Neutrophil (primary cell): ENCODE results near the gene MYO5B.

Experiments
- H3K27ac ChIP-seq: fragments of 200-600 bp; sonication (generic); 2 replicates; pipeline ENCODE4 v1.5.1; 2016; ENCODE audit warnings: mild to moderate bottlenecking, moderate library complexity
- H3K27me3 ChIP-seq: fragments of 200-600 bp; sonication (generic); 2 replicates; pipeline ENCODE4 v1.6.0; 2016; ENCODE audit warnings: mild to moderate bottlenecking
- H3K36me3 ChIP-seq: fragments of 200-600 bp; sonication (generic); 2 replicates; pipeline ENCODE4 v1.5.1; 2017
- H3K4me1 ChIP-seq, 2 experiments: fragments of 200-600 bp in 1 of 2; sonication (generic) in 1 of 2; 1 replicate in 1 of 2; 2 replicates in 1 of 2; pipeline versions ENCODE4 v1.5.1 to v1.6.1; 2013 to 2016; ENCODE audit warnings: low read depth in 1 of 2, low read length in 1 of 2, mild to moderate bottlenecking in 1 of 2, moderate library complexity in 1 of 2; ENCODE audit not compliant: control insufficient read depth in 1 of 2, insufficient read depth in 1 of 2
- H3K4me3 ChIP-seq, 2 experiments: fragments of 200-600 bp in 1 of 2; sonication (generic) in 1 of 2; 1 replicate in 1 of 2; 2 replicates in 1 of 2; pipeline ENCODE4 v1.5.1; 2013 to 2016; ENCODE audit warnings: low read depth in 1 of 2, low read length in 1 of 2, mild to moderate bottlenecking in 1 of 2, moderate library complexity in 1 of 2
- H3K9me3 ChIP-seq: fragments of 200-600 bp; sonication (generic); 2 replicates; pipeline ENCODE4 v1.5.1; 2016
- CTCF ChIP-seq: fragments of 200-600 bp; sonication (generic); IDR thresholded peaks from 2 replicates; pipeline ENCODE4 v1.5.1; 2016; ENCODE audit warnings: antibody characterized with exemption

The MYO5B gene

GRCh38 chr18:50002781-50003180, 192.2 kb downstream of the MYO5B start:
- Histone ChIP-seq H3K9me3 (no peaks in the 10 kb centered on the region), H3K36me3 (no peaks in the 10 kb centered on the region), H3K4me3 (no peak overlapping the region), H3K27me3 (peaks cover 17% of the 10 kb centered on the region), H3K27ac (no peak overlapping the region), H3K4me1 (no peaks in the 10 kb centered on the region)
- no peak for TF ChIP-seq CTCF

- Histone ChIP-seq H3K4me1 (no peaks in the 10 kb centered on the region), H3K27ac (no peak overlapping the region), H3K4me3 (no peak overlapping the region), H3K36me3 (no peaks in the 10 kb centered on the region), H3K9me3 (no peaks in the 10 kb centered on the region), H3K27me3 (peaks cover 13% of the 10 kb centered on the region)
- TF ChIP-seq CTCF, result no peak
Measured at GRCh38 chr18:50000227-50000626, 194.7 kb downstream of the MYO5B start.

GRCh38 chr18:49999128-49999527, 195.8 kb downstream of the MYO5B start:
- no peaks in the 10 kb centered on the region for H3K9me3 ChIP-seq
- H3K27me3 ChIP-seq, result peaks cover 8% of the 10 kb centered on the region
- no peaks in the 10 kb centered on the region for H3K36me3 ChIP-seq
- no peak overlapping the region for H3K27ac ChIP-seq
- no peaks in the 10 kb centered on the region for H3K4me1 ChIP-seq
- TF ChIP-seq CTCF, result no peak
- no peak overlapping the region for H3K4me3 ChIP-seq

DNA sequence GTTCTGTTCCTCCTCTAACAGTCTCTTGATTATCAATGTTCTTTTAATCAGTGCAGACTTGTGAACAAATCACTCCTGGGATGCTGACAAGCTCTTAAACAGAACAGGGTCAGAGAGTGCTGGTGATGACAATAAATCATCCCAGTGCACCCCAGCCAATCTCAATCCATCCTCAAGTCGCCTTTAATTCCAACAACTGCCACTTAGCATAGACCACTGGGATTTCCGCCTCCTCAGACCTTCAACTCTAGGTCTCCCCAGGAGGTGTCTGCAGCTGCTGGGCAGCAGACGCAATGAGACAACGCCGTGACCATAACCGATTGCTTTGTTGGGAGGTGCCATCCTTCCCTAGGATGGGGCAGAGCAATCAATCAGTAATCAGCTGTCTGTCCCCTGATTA, 197.4 kb downstream of the MYO5B start:
- TF ChIP-seq CTCF, result no peak
- Histone ChIP-seq H3K27ac (no peak overlapping the region), H3K4me1 (no peaks in the 10 kb centered on the region), H3K27me3 (peaks cover under 1% of the 10 kb centered on the region), H3K9me3 (no peaks in the 10 kb centered on the region), H3K4me3 (no peak overlapping the region), H3K36me3 (no peaks in the 10 kb centered on the region)

GRCh38 chr18:49994410-49994809, 200.5 kb downstream of the MYO5B start:
- TF ChIP-seq CTCF, result no peak
- H3K36me3 ChIP-seq, result no peaks in the 10 kb centered on the region
- no peaks in the 10 kb centered on the region for H3K9me3 ChIP-seq
- no peak overlapping the region for H3K27ac ChIP-seq
- H3K27me3 ChIP-seq, result no peaks in the 10 kb centered on the region
- no peaks in the 10 kb centered on the region for H3K4me1 ChIP-seq
- no peak overlapping the region for H3K4me3 ChIP-seq

DNA sequence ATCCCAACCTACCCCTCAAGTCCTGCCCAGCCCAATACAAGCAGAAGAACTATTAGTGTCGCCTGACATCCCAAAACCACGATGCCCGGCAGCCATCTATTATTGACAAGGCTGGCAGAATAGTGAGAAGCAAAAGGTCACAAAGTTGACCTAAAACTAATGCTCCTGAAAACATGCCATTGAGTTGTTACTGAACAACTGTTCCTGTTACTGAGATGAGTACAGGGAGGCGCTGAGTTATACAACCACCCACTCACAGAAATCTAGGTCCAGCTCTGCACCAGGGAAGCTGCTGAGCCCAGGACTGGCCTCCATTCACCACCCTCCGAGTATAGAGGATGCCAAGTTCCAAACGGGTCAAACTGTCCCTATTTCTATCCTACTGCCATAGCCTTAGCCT, 201.6 kb downstream of the MYO5B start:
- Histone ChIP-seq H3K9me3 (no peaks in the 10 kb centered on the region), H3K36me3 (no peaks in the 10 kb centered on the region), H3K4me1 (no peaks in the 10 kb centered on the region), H3K27me3 (no peaks in the 10 kb centered on the region), H3K27ac (no peak overlapping the region), H3K4me3 (no peak overlapping the region)
- no peak for TF ChIP-seq CTCF
